Esophagus muscularis mucosa (tissue), 4 donors: Measurements from ENCODE around the gene ADCY5.

Experiments used
- EP300 ChIP-seq: sonication (generic); formaldehyde crosslinking; IDR thresholded peaks from one replicate; pipeline ENCODE4 v1.6.1; 2017; ENCODE audit warnings: antibody characterized with exemption
- POLR2A ChIP-seq: fragments of 450-650 bp; IDR thresholded peaks from one replicate; pipeline ENCODE4 v1.6.1; 2017; ENCODE audit warnings: antibody characterized with exemption, moderate library complexity, mild to moderate bottlenecking, low read depth
- POLR2AphosphoS5 ChIP-seq, 2 donors: sonication (generic); formaldehyde crosslinking; IDR thresholded peaks; one replicate each; pipeline ENCODE4 v1.6.1; 2017; ENCODE audit warnings: antibody characterized with exemption in 2 of 2
- TF ChIP-seq, protein P1 (sequence below), 3 experiments: fragments of 200-600 bp in 2 of 3; fragments of 450-650 bp in 1 of 3; sonication (generic) in 2 of 3; IDR thresholded peaks; one replicate each; pipeline ENCODE4 v1.5.1; 2017 to 2019; ENCODE audit warnings: antibody characterized with exemption in 3 of 3, mild to moderate bottlenecking in 2 of 3, moderate library complexity in 1 of 3

DNA sequence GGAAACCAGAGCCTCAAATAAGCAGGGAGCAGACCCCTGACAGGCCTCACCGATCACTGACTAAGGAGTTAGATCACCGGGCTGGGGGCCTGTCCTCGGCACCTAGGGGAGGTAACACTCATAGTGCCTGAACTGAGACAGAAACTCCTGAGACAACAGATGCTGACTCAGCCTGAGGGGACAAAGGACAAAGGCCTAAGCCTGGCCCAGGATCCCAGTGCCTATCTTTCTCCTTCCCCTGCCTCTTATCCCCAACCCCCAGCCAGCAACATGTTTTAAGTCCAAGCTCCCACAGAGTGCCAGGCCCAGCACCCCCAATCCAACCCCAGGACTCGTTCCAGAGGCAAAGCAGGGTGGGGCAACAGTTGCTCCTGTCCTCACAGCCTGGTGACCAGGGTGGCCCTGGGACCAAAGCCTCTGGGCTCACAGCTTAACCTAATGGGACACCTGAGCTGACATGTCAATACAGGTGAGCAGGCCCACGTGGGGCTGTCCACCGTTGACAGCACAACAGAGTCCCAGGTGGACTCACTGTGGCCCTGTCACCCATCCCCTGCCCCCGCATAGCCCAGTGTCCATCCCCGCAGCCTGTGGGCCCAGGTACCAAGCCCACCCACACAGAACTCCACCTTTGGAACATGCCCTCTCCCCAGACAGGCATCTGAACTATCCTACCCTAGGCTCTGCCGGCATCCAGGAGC lies 37.4 kb downstream of the ADCY5 start:
- TF ChIP-seq POLR2AphosphoS5 (IDR thresholded peaks at IDR 0.05) (no peak), POLR2A (no peak), EP300 (no peak)
- TF ChIP-seq, protein P1, sequence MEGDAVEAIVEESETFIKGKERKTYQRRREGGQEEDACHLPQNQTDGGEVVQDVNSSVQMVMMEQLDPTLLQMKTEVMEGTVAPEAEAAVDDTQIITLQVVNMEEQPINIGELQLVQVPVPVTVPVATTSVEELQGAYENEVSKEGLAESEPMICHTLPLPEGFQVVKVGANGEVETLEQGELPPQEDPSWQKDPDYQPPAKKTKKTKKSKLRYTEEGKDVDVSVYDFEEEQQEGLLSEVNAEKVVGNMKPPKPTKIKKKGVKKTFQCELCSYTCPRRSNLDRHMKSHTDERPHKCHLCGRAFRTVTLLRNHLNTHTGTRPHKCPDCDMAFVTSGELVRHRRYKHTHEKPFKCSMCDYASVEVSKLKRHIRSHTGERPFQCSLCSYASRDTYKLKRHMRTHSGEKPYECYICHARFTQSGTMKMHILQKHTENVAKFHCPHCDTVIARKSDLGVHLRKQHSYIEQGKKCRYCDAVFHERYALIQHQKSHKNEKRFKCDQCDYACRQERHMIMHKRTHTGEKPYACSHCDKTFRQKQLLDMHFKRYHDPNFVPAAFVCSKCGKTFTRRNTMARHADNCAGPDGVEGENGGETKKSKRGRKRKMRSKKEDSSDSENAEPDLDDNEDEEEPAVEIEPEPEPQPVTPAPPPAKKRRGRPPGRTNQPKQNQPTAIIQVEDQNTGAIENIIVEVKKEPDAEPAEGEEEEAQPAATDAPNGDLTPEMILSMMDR (IDR thresholded peaks at IDR 0.05), result no peak
